ENCODE results near the gene THBS2.
"Not testable (repeated sequence)": the region's sequence is repeated elsewhere in the genome, so short reads cannot be mapped to it uniquely, and the experiment has no call there.

Gene THBS2

DNA sequence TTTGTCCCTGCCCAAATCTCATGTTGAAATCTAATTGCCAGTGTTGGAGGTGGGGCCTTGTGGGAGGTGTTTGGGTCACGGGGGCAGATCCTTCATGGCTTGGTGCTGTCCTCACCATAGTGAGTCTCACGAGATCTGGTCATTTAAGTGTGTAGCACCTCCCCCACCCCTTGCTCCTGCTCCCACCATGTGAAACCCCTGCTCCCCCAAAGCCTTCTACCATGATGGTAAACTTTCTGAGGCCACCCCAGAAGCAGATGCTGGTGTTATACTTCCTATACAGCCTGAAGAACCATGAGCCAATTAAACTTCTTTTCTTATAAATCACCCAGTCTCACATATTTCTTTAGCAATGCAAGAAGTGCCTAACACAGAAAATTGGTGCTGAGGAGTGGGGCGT lies 19.9 kb upstream of the THBS2 start:
- no peaks in the 10 kb centered on the region for H3K27me3 ChIP-seq (ENCODE audit: control insufficient read depth in 2 of 2, insufficient read depth in 2 of 2, low read length in 2 of 2)
- H3K36me3 ChIP-seq (ENCODE audit: control insufficient read depth in 2 of 2, insufficient read depth in 2 of 2, low read length in 2 of 2) = no peaks in the 10 kb centered on the region
- H3K9me3 ChIP-seq (ENCODE audit: control insufficient read depth in 2 of 2, low read length in 2 of 2) = no peaks in the 10 kb centered on the region
- H3K4me3 ChIP-seq (ENCODE audit: low read length in 2 of 2) = no peak overlapping the region
- H3K4me1 ChIP-seq (ENCODE audit: control insufficient read depth in 2 of 2, insufficient read depth in 2 of 2, low read length in 2 of 2) = no peaks in the 10 kb centered on the region
- H3K27ac ChIP-seq (ENCODE audit: low read depth in 2 of 2, low read length in 2 of 2) = no peak overlapping the region
- H3K9ac ChIP-seq (ENCODE audit: low read depth in 1 of 2, low read length in 2 of 2) = no peak overlapping the region

DNA sequence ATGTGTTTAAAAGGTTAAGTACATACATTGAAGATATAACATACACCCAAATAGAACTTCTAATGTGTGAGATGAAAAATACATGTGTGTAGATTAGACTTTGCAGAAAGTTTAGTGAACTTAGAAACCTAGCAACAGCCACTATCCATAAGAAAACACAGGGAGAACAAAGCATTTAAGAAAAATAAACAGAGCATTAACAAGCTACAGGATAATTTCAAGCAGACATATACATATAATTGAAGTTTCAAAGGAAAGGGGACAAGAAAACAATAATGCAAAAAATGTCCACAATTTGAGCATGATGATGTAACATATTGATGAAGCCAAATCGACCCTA lies 18.2 kb upstream of the THBS2 start:
- Histone ChIP-seq H3K9me3 (ENCODE audit: control insufficient read depth in 2 of 2, low read length in 2 of 2) (no peaks in the 10 kb centered on the region), H3K36me3 (ENCODE audit: control insufficient read depth in 2 of 2, insufficient read depth in 2 of 2, low read length in 2 of 2) (no peaks in the 10 kb centered on the region), H3K27ac (ENCODE audit: low read depth in 2 of 2, low read length in 2 of 2) (no peak overlapping the region), H3K9ac (ENCODE audit: low read depth in 1 of 2, low read length in 2 of 2) (no peak overlapping the region), H3K4me1 (ENCODE audit: control insufficient read depth in 2 of 2, insufficient read depth in 2 of 2, low read length in 2 of 2) (no peaks in the 10 kb centered on the region), H3K4me3 (ENCODE audit: low read length in 2 of 2) (no peak overlapping the region), H3K27me3 (ENCODE audit: control insufficient read depth in 2 of 2, insufficient read depth in 2 of 2, low read length in 2 of 2) (no peaks in the 10 kb centered on the region)

DNA sequence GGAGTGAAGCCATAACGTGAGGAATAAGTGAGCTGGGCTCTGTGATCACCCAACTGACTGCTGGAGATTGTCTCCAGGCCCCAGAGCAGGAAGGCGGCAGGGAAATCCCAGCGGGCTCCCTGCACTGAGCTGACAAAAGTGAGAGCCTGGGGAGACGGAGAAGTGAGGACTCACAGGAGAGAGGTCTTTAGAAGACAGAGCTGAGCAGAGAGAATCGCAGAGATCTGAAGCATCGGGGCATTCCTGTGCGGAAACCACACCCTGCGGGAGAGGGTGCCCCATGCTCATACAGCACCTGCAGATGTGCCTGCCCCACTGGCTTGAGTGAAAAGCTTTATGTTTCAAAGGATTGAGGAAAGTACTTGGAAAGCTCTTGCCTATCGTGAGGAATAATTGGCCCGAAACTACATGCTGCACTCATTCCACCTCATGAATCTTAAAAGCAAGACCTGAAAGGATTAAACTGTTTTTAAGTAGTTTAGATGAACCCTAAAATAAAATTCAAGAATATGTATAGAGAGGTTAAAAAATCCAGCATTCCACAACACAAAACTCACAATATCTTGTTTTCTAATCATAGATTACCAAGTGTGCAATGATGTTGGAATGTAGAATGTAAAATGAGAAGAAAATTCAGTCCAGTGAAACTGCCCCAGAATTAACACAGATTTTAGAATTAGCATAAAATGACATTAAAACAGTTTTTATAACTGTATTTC lies 17.7 kb upstream of the THBS2 start:
- no peak overlapping the region for H3K9ac ChIP-seq (ENCODE audit: low read depth in 1 of 2, low read length in 2 of 2)
- no peak overlapping the region for H3K4me3 ChIP-seq (ENCODE audit: low read length in 2 of 2)
- H3K4me1 ChIP-seq (ENCODE audit: control insufficient read depth in 2 of 2, insufficient read depth in 2 of 2, low read length in 2 of 2) = no peaks in the 10 kb centered on the region
- no peaks in the 10 kb centered on the region for H3K9me3 ChIP-seq (ENCODE audit: control insufficient read depth in 2 of 2, low read length in 2 of 2)
- H3K27ac ChIP-seq (ENCODE audit: low read depth in 2 of 2, low read length in 2 of 2) = no peak overlapping the region
- H3K36me3 ChIP-seq (ENCODE audit: control insufficient read depth in 2 of 2, insufficient read depth in 2 of 2, low read length in 2 of 2) = no peaks in the 10 kb centered on the region
- H3K27me3 ChIP-seq (ENCODE audit: control insufficient read depth in 2 of 2, insufficient read depth in 2 of 2, low read length in 2 of 2) = no peaks in the 10 kb centered on the region

- not testable (repeated sequence) for H3K4me1 ChIP-seq (ENCODE audit: control insufficient read depth in 2 of 2, insufficient read depth in 2 of 2, low read length in 2 of 2); H3K27me3 ChIP-seq (ENCODE audit: control insufficient read depth in 2 of 2, insufficient read depth in 2 of 2, low read length in 2 of 2); H3K27ac ChIP-seq (ENCODE audit: low read depth in 2 of 2, low read length in 2 of 2)
Measured at GRCh38 chr6:169270077-169270380, 16.4 kb upstream of the THBS2 start.

GRCh38 chr6:169269180-169270076 lies 15.8 kb upstream of the THBS2 start:
- Histone ChIP-seq H3K27ac (ENCODE audit: low read depth in 2 of 2, low read length in 2 of 2) (no peak overlapping the region), H3K9ac (ENCODE audit: low read depth in 1 of 2, low read length in 2 of 2) (no peak overlapping the region)

More at GRCh38 chr6:169270077-169270380, 16.4 kb upstream of the THBS2 start:
- not testable (repeated sequence) for H3K36me3 ChIP-seq (ENCODE audit: control insufficient read depth in 2 of 2, insufficient read depth in 2 of 2, low read length in 2 of 2); H3K4me3 ChIP-seq (ENCODE audit: low read length in 2 of 2); H3K9ac ChIP-seq (ENCODE audit: low read depth in 1 of 2, low read length in 2 of 2); H3K9me3 ChIP-seq (ENCODE audit: control insufficient read depth in 2 of 2, low read length in 2 of 2)

DNA sequence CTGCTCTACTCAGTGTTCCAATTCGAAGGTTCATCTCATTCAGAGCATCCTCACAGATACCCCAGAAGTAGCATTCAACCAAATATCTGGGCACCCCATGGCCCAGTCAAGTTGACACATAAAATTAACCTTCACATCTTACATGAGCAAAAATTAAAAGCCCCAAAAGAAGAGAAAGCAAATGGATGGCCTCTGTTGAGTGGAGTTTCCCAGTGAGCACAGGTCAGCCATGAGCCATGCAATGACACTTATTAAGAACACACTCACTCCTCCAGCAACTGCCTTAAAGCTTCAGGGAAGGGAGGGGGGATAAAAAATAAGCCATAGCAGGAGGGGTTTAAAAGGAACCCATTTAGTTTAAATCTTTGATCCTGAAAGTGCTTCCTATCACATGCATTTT lies 14.6 kb upstream of the THBS2 start:
- Histone ChIP-seq H3K27ac (ENCODE audit: low read depth in 2 of 2, low read length in 2 of 2) (no peak overlapping the region), H3K36me3 (ENCODE audit: control insufficient read depth in 2 of 2, insufficient read depth in 2 of 2, low read length in 2 of 2) (no peaks in the 10 kb centered on the region), H3K4me3 (ENCODE audit: low read length in 2 of 2) (no peak overlapping the region), H3K9me3 (ENCODE audit: control insufficient read depth in 2 of 2, low read length in 2 of 2) (no peaks in the 10 kb centered on the region), H3K27me3 (ENCODE audit: control insufficient read depth in 2 of 2, insufficient read depth in 2 of 2, low read length in 2 of 2) (no peaks in the 10 kb centered on the region), H3K4me1 (ENCODE audit: control insufficient read depth in 2 of 2, insufficient read depth in 2 of 2, low read length in 2 of 2) (no peaks in the 10 kb centered on the region), H3K9ac (ENCODE audit: low read depth in 1 of 2, low read length in 2 of 2) (no peak overlapping the region)

More at GRCh38 chr6:169269180-169270076, 15.8 kb upstream of the THBS2 start:
- Histone ChIP-seq H3K4me1 (ENCODE audit: control insufficient read depth in 2 of 2, insufficient read depth in 2 of 2, low read length in 2 of 2) (no peaks in the 10 kb centered on the region), H3K9me3 (ENCODE audit: control insufficient read depth in 2 of 2, low read length in 2 of 2) (no peaks in the 10 kb centered on the region), H3K27me3 (ENCODE audit: control insufficient read depth in 2 of 2, insufficient read depth in 2 of 2, low read length in 2 of 2) (no peaks in the 10 kb centered on the region), H3K4me3 (ENCODE audit: low read length in 2 of 2) (no peak overlapping the region), H3K36me3 (ENCODE audit: control insufficient read depth in 2 of 2, insufficient read depth in 2 of 2, low read length in 2 of 2) (no peaks in the 10 kb centered on the region)

- Histone ChIP-seq H3K4me1 (ENCODE audit: control insufficient read depth in 2 of 2, insufficient read depth in 2 of 2, low read length in 2 of 2) (no peaks in the 10 kb centered on the region), H3K9ac (ENCODE audit: low read depth in 1 of 2, low read length in 2 of 2) (no peak overlapping the region), H3K36me3 (ENCODE audit: control insufficient read depth in 2 of 2, insufficient read depth in 2 of 2, low read length in 2 of 2) (no peaks in the 10 kb centered on the region), H3K9me3 (ENCODE audit: control insufficient read depth in 2 of 2, low read length in 2 of 2) (no peaks in the 10 kb centered on the region), H3K27ac (ENCODE audit: low read depth in 2 of 2, low read length in 2 of 2) (no peak overlapping the region), H3K27me3 (ENCODE audit: control insufficient read depth in 2 of 2, insufficient read depth in 2 of 2, low read length in 2 of 2) (no peaks in the 10 kb centered on the region), H3K4me3 (ENCODE audit: low read length in 2 of 2) (no peak overlapping the region)
Measured at GRCh38 chr6:169266746-169267591, 13.3 kb upstream of the THBS2 start.

- Histone ChIP-seq H3K4me1 (ENCODE audit: control insufficient read depth in 2 of 2, insufficient read depth in 2 of 2, low read length in 2 of 2) (no peaks in the 10 kb centered on the region), H3K27ac (ENCODE audit: low read depth in 2 of 2, low read length in 2 of 2) (no peak overlapping the region), H3K27me3 (ENCODE audit: control insufficient read depth in 2 of 2, insufficient read depth in 2 of 2, low read length in 2 of 2) (no peaks in the 10 kb centered on the region), H3K9me3 (ENCODE audit: control insufficient read depth in 2 of 2, low read length in 2 of 2) (no peaks in the 10 kb centered on the region), H3K4me3 (ENCODE audit: low read length in 2 of 2) (no peak overlapping the region), H3K36me3 (ENCODE audit: control insufficient read depth in 2 of 2, insufficient read depth in 2 of 2, low read length in 2 of 2) (no peaks in the 10 kb centered on the region), H3K9ac (ENCODE audit: low read depth in 1 of 2, low read length in 2 of 2) (no peak overlapping the region)
Measured at GRCh38 chr6:169266261-169266660, 12.6 kb upstream of the THBS2 start.

- Histone ChIP-seq H3K27me3 (ENCODE audit: control insufficient read depth in 2 of 2, insufficient read depth in 2 of 2, low read length in 2 of 2) (no peaks in the 10 kb centered on the region), H3K36me3 (ENCODE audit: control insufficient read depth in 2 of 2, insufficient read depth in 2 of 2, low read length in 2 of 2) (no peaks in the 10 kb centered on the region), H3K27ac (ENCODE audit: low read depth in 2 of 2, low read length in 2 of 2) (no peak overlapping the region), H3K4me1 (ENCODE audit: control insufficient read depth in 2 of 2, insufficient read depth in 2 of 2, low read length in 2 of 2) (no peaks in the 10 kb centered on the region), H3K9ac (ENCODE audit: low read depth in 1 of 2, low read length in 2 of 2) (no peak overlapping the region), H3K4me3 (ENCODE audit: low read length in 2 of 2) (no peak overlapping the region), H3K9me3 (ENCODE audit: control insufficient read depth in 2 of 2, low read length in 2 of 2) (no peaks in the 10 kb centered on the region)
Measured at GRCh38 chr6:169265486-169266131, 12.0 kb upstream of the THBS2 start.

Measured in mucosa of rectum (tissue), 2 donors.